SK-N-SH (cell line): ENCODE data around the gene HDAC6.

ENCODE experiments used
- CTCF ChIP-seq: fragments of 200-600 bp; sonication (generic); IDR thresholded peaks from 2 replicates; pipeline ENCODE4 v1.6.1; 2017; ENCODE audit warnings: antibody characterized with exemption, mild to moderate bottlenecking, moderate library complexity
- ELF1 ChIP-seq: IDR thresholded peaks from 2 replicates; pipeline ENCODE4 v1.4.0; 2012
- EP300 ChIP-seq, 2 experiments: IDR thresholded peaks; 2 replicates each; pipeline versions ENCODE4 v1.4.0 to v1.6.1; 2012; ENCODE audit warnings: borderline replicate concordance in 1 of 2, low read depth in 1 of 2, low read length in 1 of 2
- EZH2phosphoT487 ChIP-seq: fragments of 200-600 bp; sonication (generic); IDR thresholded peaks from 2 replicates; pipeline ENCODE4 v1.6.1; 2017; ENCODE audit warnings: low read depth, mixed run types, mild to moderate bottlenecking, antibody characterized with exemption, moderate library complexity, borderline replicate concordance
- NRF1 ChIP-seq: IDR thresholded peaks from 2 replicates; pipeline ENCODE4 v1.6.1; 2012; ENCODE audit warnings: low read depth, mild to moderate bottlenecking, low read length
- PBX3 ChIP-seq: IDR thresholded peaks from 2 replicates; pipeline ENCODE4; 2012
- POLR2AphosphoS5 ChIP-seq: IDR thresholded peaks from 2 replicates; pipeline ENCODE4 v1.6.1; 2012; ENCODE audit warnings: low read depth, low read length
- RFX5 ChIP-seq: IDR thresholded peaks from 2 replicates; pipeline ENCODE4 v1.6.1; 2012; ENCODE audit warnings: mild to moderate bottlenecking, improper control_type of control experiment, low read length
- TAF1 ChIP-seq: IDR thresholded peaks from 2 replicates; pipeline ENCODE4 v1.6.1; 2012; ENCODE audit warnings: low read depth, mild to moderate bottlenecking, low read length, moderate library complexity, borderline replicate concordance
- YY1 ChIP-seq: IDR thresholded peaks from 2 replicates; pipeline ENCODE4 v1.4.0; 2012; ENCODE audit warnings: low read depth, mild to moderate bottlenecking
- TF ChIP-seq, protein P1 (sequence below): IDR thresholded peaks from 2 replicates; pipeline ENCODE4 v1.4.0; 2012; ENCODE audit warnings: low read depth

DNA sequence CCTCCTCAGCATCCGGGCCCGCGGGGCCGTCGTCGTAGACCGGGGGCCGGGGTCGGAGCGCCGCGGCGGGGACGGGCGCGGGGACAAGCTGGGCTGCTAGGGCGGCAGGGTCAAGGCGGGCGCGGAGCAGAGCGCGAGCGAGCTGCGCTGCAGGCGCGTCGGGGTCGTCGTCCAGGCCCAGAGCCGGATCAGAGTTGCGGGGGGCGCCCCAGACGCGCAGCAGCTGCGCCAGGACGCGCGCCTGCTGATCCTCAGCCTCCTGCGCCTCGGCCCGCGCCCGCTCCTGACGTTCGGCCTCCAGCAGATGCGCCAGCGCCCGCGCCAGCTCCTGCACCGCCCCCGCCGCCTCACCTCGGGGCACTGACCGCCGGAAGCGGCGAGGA is 30.0 kb downstream of the HDAC6 start:
- TF ChIP-seq CTCF (no peak), YY1 (no peak), EP300 (IDR thresholded peaks at IDR 0.05; ENCODE audit: borderline replicate concordance in 1 of 2, low read depth in 1 of 2, low read length in 1 of 2) (no peak), TAF1 (no peak), EZH2phosphoT487 (no peak), NRF1 (no peak), RFX5 (no peak), POLR2AphosphoS5 (no peak), PBX3 (no peak), ELF1 (no peak)
- TF ChIP-seq, protein P1, sequence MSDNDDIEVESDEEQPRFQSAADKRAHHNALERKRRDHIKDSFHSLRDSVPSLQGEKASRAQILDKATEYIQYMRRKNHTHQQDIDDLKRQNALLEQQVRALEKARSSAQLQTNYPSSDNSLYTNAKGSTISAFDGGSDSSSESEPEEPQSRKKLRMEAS: no peak
